HepG2 (cell line): Measurements from ENCODE around the gene HEPACAM. TPM values are rescaled to one million over a fixed set of nuclear protein-coding genes. Genes with fewer than 3 reads are reported as not detected.

Experiments
- ATAC-seq: fragments of 200-7000 bp; cut with Tn5 transposase; 3 replicates; pipeline ENCODE4 v1.9.1; 2020; ENCODE audit warnings: mild to moderate bottlenecking, moderate library complexity
- BruUV-seq: library from RNA; stranded (reverse); fragments of 400-500 nt; replicated peaks from 2 replicates; lab custom pipeline; 2021; lab: Mats Ljungman, UMichigan
- CTCF ChIA-PET: fragments of 300-600 bp; formaldehyde crosslinking; extraction: SDS; loops from one replicate; lab custom pipeline; 2021; ENCODE audit warnings: low total read pairs, inconsistent platforms, low intra/inter-chr PET ratio; lab: Yijun Ruan, JAX
- POLR2A ChIA-PET: fragments of 350-600 bp; sonication (Branson Sonifier 250); formaldehyde crosslinking; loops from one replicate; lab custom pipeline; 2020; ENCODE audit warnings: antibody characterized with exemption, inconsistent platforms; lab: Yijun Ruan, JAX
- DNase-seq: peaks from one replicate; pipeline ENCODE4 v3.0.0-alpha.2; 2015; ENCODE audit warnings: low spot score
- FAIRE-seq: peaks from 3 replicates; lab custom pipeline; 2011; peaks lifted over from hg19 to GRCh38; lab: Jason Lieb, UNC
- H2AFZ ChIP-seq: one replicate; pipeline ENCODE4 v1.6.1; 2011; ENCODE audit warnings: low read length, inconsistent platforms
- H3K27ac ChIP-seq: fragments of 300-600 bp; 3 replicates; pipeline ENCODE4 v1.8.0; 2011; ENCODE audit warnings: mixed run types, mild to moderate bottlenecking, mixed read lengths, low read length, inconsistent platforms; ENCODE audit not compliant: insufficient read depth; ENCODE audit errors: extremely low read length
- H3K27me3 ChIP-seq, 2 experiments: fragments of 200-600 bp in 1 of 2; 2 replicates in 1 of 2; 3 replicates in 1 of 2; pipeline versions ENCODE4 v1.6.0 to v1.8.0; 2011; ENCODE audit warnings: low read length in 2 of 2, mild to moderate bottlenecking in 2 of 2, moderate library complexity in 2 of 2, inconsistent platforms in 1 of 2; ENCODE audit not compliant: insufficient read depth in 2 of 2, control insufficient read depth in 1 of 2
- H3K36me3 ChIP-seq, 2 experiments: fragments of 200-600 bp in 1 of 2; replicated peaks in 1 of 2; 2 replicates in 1 of 2; 3 replicates in 1 of 2; pipeline versions ENCODE4 v1.5.1 to v1.8.0; 2011; ENCODE audit warnings: low read length in 2 of 2, inconsistent platforms in 1 of 2; ENCODE audit not compliant: insufficient read depth in 2 of 2, control insufficient read depth in 1 of 2
- H3K4me1 ChIP-seq: 2 replicates; pipeline ENCODE4 v1.5.1; 2012; ENCODE audit warnings: low read length, inconsistent platforms; ENCODE audit not compliant: insufficient read depth
- H3K4me2 ChIP-seq: 2 replicates; pipeline ENCODE4 v1.6.0; 2011; ENCODE audit warnings: low read depth, low read length, inconsistent platforms
- H3K4me3 ChIP-seq, 3 experiments: fragments of 200-600 bp in 1 of 3; sonication (generic), shearing (Covaris generic) in 1 of 3; replicated peaks in 1 of 3; 2 replicates each; pipeline ENCODE4 v1.5.1; 2011 to 2016; ENCODE audit warnings: low read length in 3 of 3, inconsistent platforms in 2 of 3, low read depth in 2 of 3, mild to moderate bottlenecking in 2 of 3, control low read depth in 1 of 3, mixed read lengths in 1 of 3; ENCODE audit not compliant: insufficient read depth in 1 of 3
- H3K79me2 ChIP-seq: one replicate; pipeline ENCODE4 v1.6.1; 2011; ENCODE audit warnings: low read length, inconsistent platforms; ENCODE audit not compliant: insufficient read depth
- H3K9ac ChIP-seq: 2 replicates; pipeline ENCODE4 v1.6.0; 2011; ENCODE audit warnings: mild to moderate bottlenecking, low read depth, low read length, inconsistent platforms; ENCODE audit not compliant: insufficient read depth
- H3K9me3 ChIP-seq: 2 replicates; pipeline ENCODE4 v1.5.1; 2012; ENCODE audit warnings: mild to moderate bottlenecking, low read length
- H4K20me1 ChIP-seq: 2 replicates; pipeline ENCODE4 v1.6.0; 2011; ENCODE audit warnings: inconsistent platforms, mild to moderate bottlenecking, low read length, moderate library complexity; ENCODE audit not compliant: insufficient read depth
- HDAC2 ChIP-seq: sonication (generic); formaldehyde crosslinking; IDR thresholded peaks from 2 replicates; pipeline ENCODE4 v1.4.0; 2020; ENCODE audit warnings: missing genetic modification reagents
- ZNF20 ChIP-seq: sonication (generic); formaldehyde crosslinking; IDR thresholded peaks from 2 replicates; pipeline ENCODE4 v1.4.0; 2020; ENCODE audit warnings: mild to moderate bottlenecking, moderate library complexity, missing genetic modification reagents
- WGBS: methylation state at CpG from one replicate; pipeline ENCODE4 v1.1.6; 2017; ENCODE audit warnings: low lambda C conversion rate; 5-methylcytosine and 5-hydroxymethylcytosine counted together
- in situ Hi-C: cut with HindIII; loops from 2 replicates; pipeline ENCODE4 v1.10.0; 2017; ENCODE audit warnings: low pct_unique_long_range_greater_than_20kb; ENCODE audit not compliant: extremely low pct_ligation_motif_present
- intact Hi-C: fragments of 100-400 bp; cut with micrococcal nuclease; formaldehyde crosslinking; loops from one replicate; pipeline ENCODE4 v1.10.0; 2022; ENCODE audit not compliant: unreplicated experiment
- polyA plus RNA-seq, 8 experiments: library from polyadenylated mRNA; depleted of rRNA in 3 of 8; stranded (reverse) in 7 of 8; unstranded in 1 of 8; fragments of >200 nt; fragmentation: Illumina TruSeq in 4 of 8; extraction: Trizol in 4 of 8; gene quantifications; 2 replicates each; pipeline versions ENCODE4 v1.2.1 to v1.2.3, GENCODE V29; 2011 to 2016; ENCODE audit warnings: low read depth in 4 of 8, missing spikeins in 1 of 8, mixed read lengths in 1 of 8; ENCODE audit not compliant: insufficient read depth in 1 of 8
- total RNA-seq, 5 experiments: library from RNA; depleted of rRNA; stranded (reverse); fragments of >200 nt; fragmentation: Illumina TruSeq; extraction: Trizol; gene quantifications; 2 replicates each; pipeline ENCODE4 v1.2.3, GENCODE V29; 2016; ENCODE audit warnings: low read depth in 1 of 5
- TF ChIP-seq, protein P1 (sequence below): sonication (generic); formaldehyde crosslinking; IDR thresholded peaks from 2 replicates; pipeline ENCODE4 v1.5.1; 2020; ENCODE audit warnings: mild to moderate bottlenecking, missing genetic modification reagents, moderate library complexity

HEPACAM gene
- total and polyA plus RNA-seq, 2 of the 13 experiments (the other 11 are each of a cell fraction or from before 2014, with no cell fraction given): 66.9 to 121 TPM

DNA sequence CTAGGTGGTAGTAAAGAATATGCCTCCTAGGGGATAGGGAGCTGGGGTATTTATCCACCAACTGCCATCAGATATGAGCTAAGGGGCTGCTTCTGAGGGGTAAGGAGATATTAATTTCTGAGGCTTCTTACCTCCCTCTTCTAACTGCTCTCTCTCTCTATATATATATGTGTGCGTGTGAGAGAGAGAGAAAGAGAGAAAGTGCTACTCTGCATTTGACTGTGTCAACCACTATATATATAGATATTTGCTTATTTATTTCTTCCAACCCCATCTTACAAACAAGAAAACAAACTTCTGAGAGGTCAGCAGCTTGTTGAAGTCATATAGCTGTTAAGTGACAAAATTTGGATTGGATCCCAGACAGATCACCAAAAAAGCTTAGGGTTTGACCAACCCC, 5.9 kb upstream of the HEPACAM start (continued):
- TF ChIP-seq ZNF20 (CRISPR knock-in tag): no peak

DNA sequence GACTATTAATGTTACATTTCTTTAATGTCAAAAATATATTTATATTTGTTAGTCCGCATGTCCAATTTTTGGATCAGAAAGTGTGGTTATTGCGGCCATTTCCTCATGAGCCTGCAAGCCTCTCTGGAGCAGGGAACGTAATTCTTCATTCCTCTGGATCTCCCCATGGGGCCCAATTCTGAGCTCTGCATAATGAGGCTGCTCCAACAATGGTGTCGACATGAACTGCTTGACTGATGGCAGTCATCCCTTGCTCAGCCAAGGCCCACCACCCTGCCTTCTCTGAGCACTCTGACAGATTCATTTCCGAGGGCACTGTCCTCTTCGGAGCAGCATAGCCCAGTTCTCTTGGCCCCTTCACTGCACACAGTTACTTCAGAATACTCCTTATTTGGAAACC, 3.1 kb upstream of the HEPACAM start:
- in situ Hi-C loops: no loop called here
- Histone ChIP-seq H3K36me3 (no peaks in the 10 kb centered on the region), H4K20me1 (no peaks in the 10 kb centered on the region), H3K4me1 (peaks cover 87% of the 10 kb centered on the region), H3K27me3 (no peaks in the 10 kb centered on the region; a peak in 1 of 5 replicates), H3K79me2 (peaks cover 28% of the 10 kb centered on the region)
- intact Hi-C loops: loop anchor here (5.0 kb wide), 2 partner anchors 37 to 317 kb away; partner anchors contain the start of gene TBRG1
- FAIRE-seq: no peak
- no peak for DNase-seq
- TF ChIP-seq, protein P1, sequence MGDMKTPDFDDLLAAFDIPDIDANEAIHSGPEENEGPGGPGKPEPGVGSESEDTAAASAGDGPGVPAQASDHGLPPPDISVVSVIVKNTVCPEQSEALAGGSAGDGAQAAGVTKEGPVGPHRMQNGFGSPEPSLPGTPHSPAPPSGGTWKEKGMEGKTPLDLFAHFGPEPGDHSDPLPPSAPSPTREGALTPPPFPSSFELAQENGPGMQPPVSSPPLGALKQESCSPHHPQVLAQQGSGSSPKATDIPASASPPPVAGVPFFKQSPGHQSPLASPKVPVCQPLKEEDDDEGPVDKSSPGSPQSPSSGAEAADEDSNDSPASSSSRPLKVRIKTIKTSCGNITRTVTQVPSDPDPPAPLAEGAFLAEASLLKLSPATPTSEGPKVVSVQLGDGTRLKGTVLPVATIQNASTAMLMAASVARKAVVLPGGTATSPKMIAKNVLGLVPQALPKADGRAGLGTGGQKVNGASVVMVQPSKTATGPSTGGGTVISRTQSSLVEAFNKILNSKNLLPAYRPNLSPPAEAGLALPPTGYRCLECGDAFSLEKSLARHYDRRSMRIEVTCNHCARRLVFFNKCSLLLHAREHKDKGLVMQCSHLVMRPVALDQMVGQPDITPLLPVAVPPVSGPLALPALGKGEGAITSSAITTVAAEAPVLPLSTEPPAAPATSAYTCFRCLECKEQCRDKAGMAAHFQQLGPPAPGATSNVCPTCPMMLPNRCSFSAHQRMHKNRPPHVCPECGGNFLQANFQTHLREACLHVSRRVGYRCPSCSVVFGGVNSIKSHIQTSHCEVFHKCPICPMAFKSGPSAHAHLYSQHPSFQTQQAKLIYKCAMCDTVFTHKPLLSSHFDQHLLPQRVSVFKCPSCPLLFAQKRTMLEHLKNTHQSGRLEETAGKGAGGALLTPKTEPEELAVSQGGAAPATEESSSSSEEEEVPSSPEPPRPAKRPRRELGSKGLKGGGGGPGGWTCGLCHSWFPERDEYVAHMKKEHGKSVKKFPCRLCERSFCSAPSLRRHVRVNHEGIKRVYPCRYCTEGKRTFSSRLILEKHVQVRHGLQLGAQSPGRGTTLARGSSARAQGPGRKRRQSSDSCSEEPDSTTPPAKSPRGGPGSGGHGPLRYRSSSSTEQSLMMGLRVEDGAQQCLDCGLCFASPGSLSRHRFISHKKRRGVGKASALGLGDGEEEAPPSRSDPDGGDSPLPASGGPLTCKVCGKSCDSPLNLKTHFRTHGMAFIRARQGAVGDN (CRISPR knock-in tag): peak; percentile 9; the same call in 1 of the 2 replicates
- no peak for TF ChIP-seq HDAC2 (CRISPR knock-in tag)
- TF ChIP-seq, all 625 proteins: peak for 1
- ATAC-seq: no peak
- BruUV-seq: no TSS peak
- no peak overlapping the region for H2AFZ ChIP-seq
- H3K9me3 ChIP-seq: no peaks in the 10 kb centered on the region
- no peak overlapping the region; the same call in 1 of the 2 replicates for H3K9ac ChIP-seq
- POLR2A ChIA-PET: interaction anchor here (1.3 to 5.8 kb wide), 3 partner anchors 13 to 173 kb away, joined by 3 to 61 read pairs (median 5); partner anchors contain the start of genes CCDC15, ROBO4 and TMEM218
- H3K27ac ChIP-seq: peak overlapping the region; percentile 90
- no peak overlapping the region for H3K4me3 ChIP-seq
- no peak overlapping the region for H3K4me2 ChIP-seq
- 98% methylated on average over 6 of the region's 6 CpGs for WGBS
- CTCF ChIA-PET: no interaction called here
